Measurements from ENCODE around the gene TSPAN9. TPM values are rescaled to one million over a fixed set of nuclear protein-coding genes. Genes with fewer than 3 reads are reported as not detected.

Gene TSPAN9
- total RNA-seq, 1 donor from 2014 or later: 22.4 TPM

DNA sequence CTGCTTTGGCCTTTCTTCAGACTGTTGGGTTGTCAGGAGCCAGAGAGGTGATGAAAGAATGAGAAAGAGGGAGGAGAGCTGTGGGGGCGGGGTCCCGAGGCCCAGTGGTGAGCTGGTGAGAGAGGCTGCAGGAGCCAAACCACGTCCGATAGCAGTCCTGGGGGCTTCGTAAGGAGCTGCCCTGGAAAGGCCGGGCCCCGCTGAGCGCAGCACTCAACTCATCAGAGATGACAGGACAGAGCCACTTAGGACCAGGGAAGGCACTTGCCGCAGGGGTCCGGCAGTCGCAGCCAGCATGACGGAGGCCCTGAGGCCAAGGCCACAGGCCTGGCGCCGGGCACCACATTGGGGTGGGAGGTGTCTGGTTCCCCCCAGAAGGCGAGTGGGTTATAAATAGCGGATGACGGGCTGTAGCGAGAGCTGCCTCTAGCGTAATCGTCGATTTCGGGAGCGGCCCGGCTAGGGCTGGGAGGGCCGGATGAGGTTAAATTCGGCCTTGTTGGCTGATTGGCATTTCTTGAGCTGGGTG is 179.0 kb downstream of the TSPAN9 start:
- DNase-seq (ENCODE audit: low spot score in 2 of 2) (no peak), FAIRE-seq (no peak)

- FAIRE-seq: no peak
- no peak for DNase-seq (ENCODE audit: low spot score in 2 of 2)
Measured at GRCh38 chr12:3257411-3257810, 180.2 kb downstream of the TSPAN9 start.

GRCh38 chr12:3259973-3260372 is 182.8 kb downstream of the TSPAN9 start:
- no peak for FAIRE-seq
- DNase-seq (ENCODE audit: low spot score in 2 of 2): no peak

- DNase-seq (ENCODE audit: low spot score in 2 of 2) (no peak), FAIRE-seq (no peak)
Measured at GRCh38 chr12:3261782-3262359, 184.7 kb downstream of the TSPAN9 start.

GRCh38 chr12:3262470-3262869 is 185.3 kb downstream of the TSPAN9 start:
- no peak for DNase-seq (ENCODE audit: low spot score in 2 of 2)
- FAIRE-seq: no peak

DNA sequence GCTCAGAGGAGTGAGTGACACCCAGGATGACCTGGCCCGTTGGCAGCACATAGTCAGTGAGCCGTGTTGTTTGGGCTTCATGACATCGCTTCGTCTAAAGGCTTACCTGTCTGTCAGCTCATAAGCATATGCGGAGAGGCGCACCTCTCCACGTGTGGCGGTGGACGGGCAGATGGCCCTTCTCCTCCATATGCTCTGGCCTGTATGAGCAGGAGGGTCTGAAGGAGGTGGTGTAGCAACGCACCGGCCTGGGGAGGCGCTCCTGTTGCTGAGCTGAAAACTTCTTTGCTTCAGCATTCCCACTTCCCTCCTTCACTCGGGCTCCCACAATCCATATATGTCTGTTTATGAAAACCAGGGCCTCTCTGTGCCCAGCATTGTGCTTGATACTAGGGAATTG is 186.1 kb downstream of the TSPAN9 start:
- no peak for FAIRE-seq
- DNase-seq (ENCODE audit: low spot score in 2 of 2): no peak

DNA sequence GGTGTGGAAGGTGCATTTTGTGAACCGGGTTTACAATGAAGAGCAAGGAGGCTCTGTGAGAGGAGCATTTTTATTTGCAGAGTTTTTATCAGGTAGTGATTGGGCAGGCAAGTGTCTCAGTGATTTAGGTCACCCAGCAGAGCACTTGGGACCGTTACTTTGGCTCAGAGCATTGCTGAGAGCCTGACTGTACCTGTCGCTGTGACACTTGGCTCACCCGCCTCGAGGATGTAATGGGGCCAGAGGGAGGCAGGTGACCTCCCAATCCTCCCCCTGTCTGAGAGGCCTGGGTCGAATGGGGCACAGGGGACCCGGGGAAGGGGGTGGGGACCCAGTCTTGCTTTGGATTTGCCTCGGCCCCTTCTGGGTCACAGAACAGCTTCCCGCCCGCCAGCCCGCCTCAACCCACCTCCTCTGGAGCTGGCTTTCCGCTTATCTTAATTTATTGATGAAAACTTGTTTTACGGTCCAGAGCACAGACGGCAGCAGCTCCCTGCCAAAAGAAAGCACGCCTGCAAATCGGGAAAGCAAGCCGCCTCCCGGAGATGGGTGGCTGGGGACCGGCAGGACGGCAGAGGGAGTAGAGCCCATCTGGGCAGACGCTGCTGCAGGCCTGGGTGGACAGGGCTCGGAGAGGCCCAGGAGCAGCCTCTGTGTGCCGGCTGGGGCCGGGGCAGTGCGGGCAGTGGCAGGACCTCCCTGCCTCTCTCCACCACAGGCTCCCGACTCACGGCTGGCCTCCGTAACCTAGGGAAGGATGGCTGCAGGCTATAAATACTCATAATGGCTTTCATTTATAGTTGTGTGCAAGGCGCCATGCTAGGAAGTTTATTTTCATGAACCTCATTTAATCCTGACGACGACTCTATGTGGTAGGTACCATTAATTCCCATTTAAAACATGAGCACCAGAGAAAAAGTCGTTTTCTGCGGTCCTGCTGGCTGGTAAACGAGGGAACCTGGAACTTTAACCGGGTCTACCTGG is 187.1 kb downstream of the TSPAN9 start:
- no peak for DNase-seq (ENCODE audit: low spot score in 2 of 2)

GRCh38 chr12:3265406-3265805 is 188.2 kb downstream of the TSPAN9 start:
- DNase-seq (ENCODE audit: low spot score in 2 of 2) (no peak), FAIRE-seq (no peak)

More for the DNA sequence above, 187.1 kb downstream of the TSPAN9 start:
- no peak for FAIRE-seq

DNA sequence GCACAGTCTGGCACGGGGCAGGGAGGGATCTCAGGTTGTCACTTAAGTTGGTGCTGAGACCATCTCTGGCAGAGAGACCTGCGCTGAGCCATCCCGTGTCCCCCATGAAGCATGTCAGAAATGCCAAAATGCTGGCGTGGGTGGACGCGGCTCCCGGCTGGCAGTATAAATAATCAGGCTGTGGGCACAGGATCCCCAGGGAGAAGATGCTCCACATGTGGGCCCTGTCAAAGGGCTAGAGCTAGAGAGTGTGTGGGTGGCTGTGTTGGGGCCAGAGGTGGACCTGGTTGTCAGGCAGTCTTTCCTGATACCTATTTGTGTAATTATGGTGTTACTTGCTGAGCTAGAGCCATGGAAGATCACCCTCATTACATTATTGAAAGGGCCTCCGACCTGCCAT is 189.5 kb downstream of the TSPAN9 start:
- FAIRE-seq (no peak), DNase-seq (ENCODE audit: low spot score in 2 of 2) (peak in 1 of 2 donors; percentile 48)

DNA sequence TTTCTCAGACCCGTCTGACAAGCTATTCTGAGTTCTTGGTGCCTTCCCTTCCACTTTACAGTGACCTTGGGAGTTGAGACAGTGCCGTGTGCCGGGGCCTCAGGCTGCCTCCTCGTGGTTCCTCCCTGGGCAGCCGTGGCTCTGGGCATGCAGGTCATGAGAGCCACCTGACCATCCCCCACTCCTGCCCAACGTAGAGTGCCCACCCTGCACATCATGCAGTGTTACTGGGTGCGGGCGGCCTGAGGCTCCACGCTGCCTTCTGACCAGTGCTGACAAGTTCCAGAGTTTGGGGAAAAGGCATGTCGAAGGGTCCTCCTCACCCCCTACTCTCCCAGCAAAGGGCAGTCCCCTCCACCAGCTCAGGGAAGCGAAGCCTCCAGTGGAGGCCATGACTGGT is 190.5 kb downstream of the TSPAN9 start:
- DNase-seq (ENCODE audit: low spot score in 2 of 2): no peak
- no peak for FAIRE-seq

DNA sequence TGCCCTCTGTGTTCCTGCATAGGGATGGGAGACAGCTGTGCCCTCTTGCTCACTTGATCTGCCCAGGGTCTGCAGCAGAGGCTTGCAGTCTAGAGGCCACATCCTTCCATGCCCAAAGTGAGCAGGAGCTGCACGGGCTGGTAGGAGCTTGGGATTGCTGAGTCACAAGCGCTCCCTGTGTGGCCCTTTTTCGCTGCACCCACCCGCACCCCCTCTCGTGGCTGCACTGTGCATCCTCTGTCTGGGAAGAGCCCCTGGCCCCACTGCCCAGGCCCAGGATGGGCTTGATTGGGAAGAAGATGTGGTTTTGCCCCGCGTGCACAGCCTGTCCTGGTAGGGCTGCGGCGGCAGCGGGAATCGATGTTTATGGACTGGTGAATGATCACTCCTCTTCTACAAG is 192.4 kb downstream of the TSPAN9 start:
- no peak for FAIRE-seq
- DNase-seq (ENCODE audit: low spot score in 2 of 2): no peak

DNA sequence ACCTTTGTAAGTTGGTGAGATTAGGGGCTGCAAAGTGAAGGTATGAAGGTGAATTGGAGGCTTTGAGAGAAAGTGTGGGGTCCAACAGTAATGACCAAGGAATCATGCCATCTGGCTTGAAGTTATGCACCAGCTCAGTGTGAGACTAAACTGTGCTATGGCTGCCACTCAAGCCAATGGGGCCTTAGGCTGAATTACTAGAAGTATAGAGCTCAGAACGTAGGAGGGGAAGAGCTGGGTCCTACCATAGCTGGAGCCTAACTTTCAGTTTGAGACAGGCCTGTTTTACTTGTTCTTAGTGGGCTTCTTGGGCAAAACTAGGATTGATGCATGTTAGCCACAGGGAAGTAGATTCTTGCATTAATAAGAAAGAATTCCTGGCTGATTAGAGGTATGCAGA is 194.0 kb downstream of the TSPAN9 start:
- DNase-seq (ENCODE audit: low spot score in 2 of 2) (no peak), FAIRE-seq (no peak)

DNA sequence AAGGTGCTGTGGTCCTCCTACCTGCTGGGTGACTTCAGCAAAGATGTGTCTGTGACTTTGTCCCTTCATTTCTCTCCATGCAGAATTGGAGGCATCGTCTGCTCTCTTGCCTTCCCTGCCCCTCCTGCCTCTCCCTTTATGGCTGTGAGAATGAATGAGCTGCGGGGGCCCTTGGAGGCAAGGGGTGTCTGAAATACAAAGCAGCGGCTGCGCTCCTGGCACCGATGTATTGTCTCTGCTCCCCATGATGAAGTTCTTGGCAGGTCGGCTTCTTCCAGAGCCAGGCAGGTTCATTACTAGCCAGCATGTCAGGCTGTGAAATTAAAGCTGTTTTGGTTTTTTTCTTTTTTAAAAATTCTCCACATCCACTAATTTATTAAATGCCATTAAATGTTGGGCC is 194.5 kb downstream of the TSPAN9 start:
- FAIRE-seq: no peak

DNA sequence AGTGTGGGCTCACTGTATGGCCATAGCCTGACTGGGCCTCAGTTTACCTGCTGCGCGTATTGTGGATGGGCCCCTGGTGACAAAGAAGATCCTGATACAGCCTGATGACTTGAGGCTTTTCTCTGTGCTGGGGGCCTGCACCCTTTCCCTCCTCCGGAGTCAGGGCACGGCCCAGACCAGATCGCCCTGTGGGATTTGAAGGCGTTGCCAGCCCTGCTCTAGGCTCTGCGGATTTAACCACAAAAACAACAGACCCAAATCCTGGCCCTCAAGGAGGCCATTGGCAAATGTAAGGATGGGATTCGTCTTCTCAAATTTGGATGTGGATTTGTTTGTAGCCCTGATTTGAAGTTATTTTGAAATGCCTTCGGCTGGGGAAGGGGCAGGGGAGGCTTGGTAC is 195.8 kb downstream of the TSPAN9 start:
- no peak for DNase-seq (ENCODE audit: low spot score in 2 of 2)
- FAIRE-seq: no peak

More for the DNA sequence above, 194.5 kb downstream of the TSPAN9 start:
- DNase-seq (ENCODE audit: low spot score in 2 of 2): no peak

- FAIRE-seq (no peak), DNase-seq (ENCODE audit: low spot score in 2 of 2) (no peak)
Measured at GRCh38 chr12:3273409-3273853, 196.3 kb downstream of the TSPAN9 start.

DNA sequence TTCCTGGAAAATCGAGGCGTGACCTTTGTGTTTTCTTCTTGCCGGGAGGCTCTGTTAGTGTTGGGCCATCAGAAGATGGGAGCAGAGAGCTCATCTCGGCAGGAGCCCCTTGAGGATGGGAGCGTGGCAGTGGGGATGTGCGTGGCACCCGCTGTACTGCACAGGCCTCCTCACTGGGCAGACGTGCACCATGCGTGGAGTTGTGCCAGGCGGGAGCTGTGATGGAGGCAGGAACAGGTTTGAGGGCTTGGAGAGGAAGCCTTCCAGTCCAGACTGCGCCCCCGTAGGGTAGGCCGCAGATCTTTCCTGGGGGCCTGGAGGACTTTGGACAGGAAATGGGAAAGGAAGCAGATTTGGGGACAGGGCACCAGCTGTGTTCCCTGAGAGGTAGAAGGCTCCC is 197.5 kb downstream of the TSPAN9 start:
- no peak for DNase-seq (ENCODE audit: low spot score in 2 of 2)
- FAIRE-seq: no peak

GRCh38 chr12:3275171-3276041 is 198.2 kb downstream of the TSPAN9 start:
- DNase-seq (ENCODE audit: low spot score in 2 of 2): peak; percentile 71 to 87
- no peak for FAIRE-seq

- FAIRE-seq (no peak), DNase-seq (ENCODE audit: low spot score in 2 of 2) (no peak)
Measured at GRCh38 chr12:3276226-3276625, 199.0 kb downstream of the TSPAN9 start.

GRCh38 chr12:3277306-3277943 is 200.2 kb downstream of the TSPAN9 start:
- DNase-seq (ENCODE audit: low spot score in 2 of 2) (no peak), FAIRE-seq (no peak)
